GM21717 (cell line): ENCODE data around the gene AADACL3.

Experiments used
- ATAC-seq: cut with Tn5 transposase; IDR thresholded peaks from one replicate; pipeline ENCODE4 v1.9.1; 2021; ENCODE audit warnings: mild to moderate bottlenecking, moderate library complexity; ENCODE audit not compliant: unreplicated experiment

The AADACL3 gene

GRCh38 chr1:12763479-12763878 lies 47.6 kb downstream of the AADACL3 start:
- no peak for ATAC-seq

GRCh38 chr1:12764016-12764415 lies 48.1 kb downstream of the AADACL3 start:
- no peak for ATAC-seq

GRCh38 chr1:12769031-12769430 lies 53.1 kb downstream of the AADACL3 start:
- no peak for ATAC-seq

- ATAC-seq = no peak
These were observed 54.1 kb downstream of the AADACL3 start for GRCh38 chr1:12769976-12770505.

GRCh38 chr1:12770620-12771019 lies 54.7 kb downstream of the AADACL3 start:
- ATAC-seq = no peak

GRCh38 chr1:12771186-12771585 lies 55.3 kb downstream of the AADACL3 start:
- no peak for ATAC-seq

- ATAC-seq = no peak
These were observed 56.6 kb downstream of the AADACL3 start for GRCh38 chr1:12772520-12772919.

GRCh38 chr1:12773438-12773837 lies 57.5 kb downstream of the AADACL3 start, which contains the start of gene PRAMEF12:
TSS of gene PRAMEF12 (plus strand) at chr1:12773738. CDS start at chr1:12774868, 1,130 bp downstream.
- no peak for ATAC-seq

GRCh38 chr1:12774801-12775345 lies 59.0 kb downstream of the AADACL3 start:
- ATAC-seq = no peak

- no peak for ATAC-seq
These were observed 59.5 kb downstream of the AADACL3 start for GRCh38 chr1:12775443-12775842.

- ATAC-seq = no peak
These were observed 61.1 kb downstream of the AADACL3 start for GRCh38 chr1:12776801-12777557.
